Stimulated activated naive CD8-positive, alpha-beta T cell treated with anti-CD3 and anti-CD28 coated beads, Interleukin-15, amount 100 ng/mL, for 72 hours (primary cell): ENCODE measurements around the gene CYP2D6.
A peak's percentile ranks its signal among the peaks of the same experiment; 100 is the strongest.
"Not testable (repeated sequence)": the region's sequence is repeated elsewhere in the genome, so short reads cannot be mapped to it uniquely, and the experiment has no call there.

Experiments
- ATAC-seq: fragments of 150-1000 bp; cut with Tn5 transposase; 2 replicates; pipeline ENCODE4 v1.10.0; 2021; ENCODE audit warnings: mild to moderate bottlenecking, moderate library complexity
- DNase-seq, 2 donors: peaks; one replicate each; pipeline ENCODE4 v3.0.0; 2021 to 2022
- H3K27ac Mint-ChIP-seq, 2 donors: one replicate each; pipeline ENCODE4 v1.8.0; 2022; ENCODE audit warnings: mild to moderate bottlenecking in 2 of 2, mixed read lengths in 2 of 2, moderate library complexity in 2 of 2
- H3K27me3 Mint-ChIP-seq: one replicate; pipeline ENCODE4 v1.8.0; 2022; ENCODE audit warnings: mixed read lengths
- H3K4me1 Mint-ChIP-seq: one replicate; pipeline ENCODE4 v1.8.0; 2022; ENCODE audit warnings: mild to moderate bottlenecking, mixed read lengths
- H3K4me3 Mint-ChIP-seq, 2 donors: one replicate each; pipeline ENCODE4 v1.8.0; 2022; ENCODE audit warnings: mild to moderate bottlenecking in 2 of 2, mixed read lengths in 2 of 2, moderate library complexity in 1 of 2
- H3K9me3 Mint-ChIP-seq, 2 donors: one replicate each; pipeline ENCODE4 v1.8.0; 2022; ENCODE audit warnings: mixed read lengths in 2 of 2

CYP2D6 gene

GRCh38 chr22:42145175-42145574 lies 14.6 kb upstream of the CYP2D6 start:
- DNase-seq (no peak), ATAC-seq (no peak)
- no peaks in the 10 kb centered on the region for H3K9me3 Mint-ChIP-seq
- no peak overlapping the region for H3K4me3 Mint-ChIP-seq
- H3K4me1 Mint-ChIP-seq = no peaks in the 10 kb centered on the region
- no peak overlapping the region for H3K27ac Mint-ChIP-seq
- no peaks in the 10 kb centered on the region for H3K27me3 Mint-ChIP-seq

- not testable (repeated sequence) for H3K4me1 Mint-ChIP-seq, H3K4me3 Mint-ChIP-seq, DNase-seq, H3K9me3 Mint-ChIP-seq, H3K27me3 Mint-ChIP-seq, ATAC-seq
- peak overlapping the region in 1 of 2 donors; percentile 77 for H3K27ac Mint-ChIP-seq
These were observed 13.5 kb upstream of the CYP2D6 start for GRCh38 chr22:42143859-42144822.

DNA sequence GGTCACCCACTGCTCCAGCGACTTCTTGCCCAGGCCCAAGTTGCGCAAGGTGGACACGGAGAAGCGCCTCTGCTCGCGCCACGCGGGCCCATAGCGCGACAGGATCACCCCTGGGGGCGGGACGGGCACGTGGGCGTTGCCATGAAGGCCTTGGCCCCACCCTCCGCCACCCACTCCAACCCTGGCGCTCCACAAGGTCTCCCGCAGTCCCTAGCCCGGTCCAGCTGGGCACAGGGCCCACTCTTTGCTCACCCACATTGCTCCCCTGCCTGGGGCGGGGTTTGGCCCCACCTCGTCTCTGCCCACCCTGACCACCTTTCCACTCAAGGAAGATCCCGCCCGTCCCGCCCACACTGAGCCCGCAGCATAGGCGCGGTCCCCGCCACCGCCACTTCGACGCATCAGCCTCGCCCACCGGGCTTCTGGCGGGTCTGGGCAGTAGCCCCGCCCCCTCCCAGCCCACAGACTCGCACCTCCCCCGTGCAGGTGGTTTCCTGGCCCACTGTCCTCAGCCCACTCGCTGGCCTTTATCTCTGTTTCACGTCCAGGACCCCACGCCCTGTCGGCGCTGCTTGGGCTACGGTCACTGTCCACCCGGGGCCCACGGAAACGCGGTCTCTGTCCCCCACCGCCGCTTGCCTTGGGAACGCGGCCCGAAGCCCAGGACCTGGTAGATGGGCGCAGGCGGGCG lies 12.3 kb upstream of the CYP2D6 start:
- H3K27ac Mint-ChIP-seq = no peak overlapping the region
- no peaks in the 10 kb centered on the region for H3K27me3 Mint-ChIP-seq
- no peaks in the 10 kb centered on the region for H3K4me1 Mint-ChIP-seq
- H3K4me3 Mint-ChIP-seq = no peak overlapping the region
- DNase-seq (no peak), ATAC-seq (no peak)
- no peaks in the 10 kb centered on the region for H3K9me3 Mint-ChIP-seq

GRCh38 chr22:42141307-42142057 lies 10.9 kb upstream of the CYP2D6 start:
- H3K9me3 Mint-ChIP-seq, H3K4me1 Mint-ChIP-seq, H3K27ac Mint-ChIP-seq, H3K4me3 Mint-ChIP-seq, ATAC-seq, H3K27me3 Mint-ChIP-seq, DNase-seq: not testable (repeated sequence)

DNA sequence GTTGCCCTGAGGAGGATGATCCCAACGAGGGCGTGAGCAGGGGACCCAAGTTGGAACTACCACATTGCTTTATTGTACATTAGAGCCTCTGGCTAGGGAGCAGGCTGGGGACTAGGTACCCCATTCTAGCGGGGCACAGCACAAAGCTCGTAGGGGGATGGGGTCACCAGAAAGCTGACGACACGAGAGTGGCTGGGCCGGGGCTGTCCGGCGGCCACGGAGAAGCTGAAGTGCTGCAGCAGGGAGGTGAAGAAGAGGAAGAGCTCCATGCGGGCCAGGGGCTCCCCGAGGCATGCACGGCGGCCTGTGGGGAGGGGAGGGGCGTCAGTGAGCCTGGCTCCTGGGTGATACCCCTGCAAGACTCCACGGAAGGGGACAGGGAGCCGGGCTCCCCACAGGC lies 9.5 kb upstream of the CYP2D6 start:
- H3K27ac Mint-ChIP-seq, ATAC-seq, DNase-seq, H3K27me3 Mint-ChIP-seq, H3K4me1 Mint-ChIP-seq, H3K9me3 Mint-ChIP-seq, H3K4me3 Mint-ChIP-seq: not testable (repeated sequence)

GRCh38 chr22:42139508-42139907 lies 8.9 kb upstream of the CYP2D6 start:
- not testable (repeated sequence) for H3K4me1 Mint-ChIP-seq, H3K4me3 Mint-ChIP-seq, ATAC-seq, H3K27ac Mint-ChIP-seq, H3K27me3 Mint-ChIP-seq, DNase-seq, H3K9me3 Mint-ChIP-seq

- Mint-ChIP-seq H3K4me1 (no peaks in the 10 kb centered on the region), H3K4me3 (no peak overlapping the region), H3K27ac (no peak overlapping the region), H3K27me3 (no peaks in the 10 kb centered on the region), H3K9me3 (no peaks in the 10 kb centered on the region)
- ATAC-seq = no peak
- DNase-seq = no peak
These were observed 8.4 kb upstream of the CYP2D6 start for GRCh38 chr22:42138972-42139371.

GRCh38 chr22:42138122-42138770 lies 7.6 kb upstream of the CYP2D6 start:
- no peaks in the 10 kb centered on the region for H3K9me3 Mint-ChIP-seq
- H3K4me3 Mint-ChIP-seq = no peak overlapping the region
- no peak for DNase-seq
- ATAC-seq = no peak
- H3K27me3 Mint-ChIP-seq = no peaks in the 10 kb centered on the region
- no peak overlapping the region for H3K27ac Mint-ChIP-seq
- no peaks in the 10 kb centered on the region for H3K4me1 Mint-ChIP-seq

GRCh38 chr22:42135688-42136087 lies 5.1 kb upstream of the CYP2D6 start:
- H3K27ac Mint-ChIP-seq, H3K9me3 Mint-ChIP-seq, H3K4me3 Mint-ChIP-seq, H3K27me3 Mint-ChIP-seq, H3K4me1 Mint-ChIP-seq, DNase-seq: not testable (repeated sequence)
- peak; percentile 61 for ATAC-seq

DNA sequence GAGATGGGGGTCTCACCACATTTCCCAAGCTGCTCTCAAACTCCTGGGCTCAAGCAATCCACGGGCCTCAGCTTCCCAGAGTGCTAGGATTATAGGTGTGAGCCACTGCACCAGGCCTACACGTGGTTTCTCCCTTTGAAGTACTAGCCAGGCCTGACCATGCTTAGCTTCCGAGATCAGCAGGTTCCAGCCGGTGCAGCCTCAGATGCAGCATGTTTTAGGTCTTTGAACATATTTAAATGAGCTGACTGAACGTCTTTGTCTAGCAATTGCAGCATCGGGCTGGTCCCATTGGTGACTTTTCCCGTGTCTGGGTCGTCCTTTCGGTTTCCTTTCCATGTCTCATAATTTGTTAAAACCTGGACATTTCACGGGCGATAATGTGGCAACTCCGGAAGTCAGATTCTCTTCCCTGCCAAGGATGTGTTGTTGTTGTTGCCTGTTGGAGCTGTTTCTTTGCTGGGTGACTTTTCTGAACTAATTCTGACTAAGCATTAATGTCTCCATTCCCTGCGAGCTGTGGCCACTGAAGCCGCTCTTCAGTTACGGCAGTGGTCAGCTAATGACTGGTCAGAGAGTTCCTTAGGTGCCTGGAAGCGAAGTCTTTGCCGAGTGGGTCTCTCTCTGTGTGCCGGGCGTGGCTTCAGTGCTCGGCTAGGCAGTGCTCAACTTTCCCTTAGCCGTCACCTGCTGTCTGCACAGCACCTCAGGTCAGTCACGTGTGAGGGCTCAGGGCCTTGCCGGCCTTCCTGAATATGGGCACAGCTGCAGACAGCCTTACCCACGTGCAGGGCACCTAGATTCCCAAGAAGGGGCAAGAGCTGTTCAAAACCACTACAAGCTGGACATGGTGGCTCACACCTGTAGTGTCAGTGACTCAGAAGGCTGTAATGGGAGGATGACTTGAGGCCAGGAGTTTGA lies 3.8 kb upstream of the CYP2D6 start:
- H3K4me3 Mint-ChIP-seq = no peak overlapping the region
- ATAC-seq (no peak), DNase-seq (no peak)
- peak overlapping the region in 1 of 2 donors; percentile 71 for H3K27ac Mint-ChIP-seq
- H3K9me3 Mint-ChIP-seq = no peaks in the 10 kb centered on the region
- H3K4me1 Mint-ChIP-seq = peaks cover 3% of the 10 kb centered on the region
- H3K27me3 Mint-ChIP-seq = no peaks in the 10 kb centered on the region

- Mint-ChIP-seq H3K4me3 (no peak overlapping the region), H3K4me1 (peaks cover 14% of the 10 kb centered on the region), H3K27me3 (no peaks in the 10 kb centered on the region), H3K27ac (peak overlapping the region in 1 of 2 donors; percentile 77), H3K9me3 (no peaks in the 10 kb centered on the region)
- ATAC-seq (no peak), DNase-seq (no peak)
These were observed 1.8 kb upstream of the CYP2D6 start for GRCh38 chr22:42132457-42132856.

DNA sequence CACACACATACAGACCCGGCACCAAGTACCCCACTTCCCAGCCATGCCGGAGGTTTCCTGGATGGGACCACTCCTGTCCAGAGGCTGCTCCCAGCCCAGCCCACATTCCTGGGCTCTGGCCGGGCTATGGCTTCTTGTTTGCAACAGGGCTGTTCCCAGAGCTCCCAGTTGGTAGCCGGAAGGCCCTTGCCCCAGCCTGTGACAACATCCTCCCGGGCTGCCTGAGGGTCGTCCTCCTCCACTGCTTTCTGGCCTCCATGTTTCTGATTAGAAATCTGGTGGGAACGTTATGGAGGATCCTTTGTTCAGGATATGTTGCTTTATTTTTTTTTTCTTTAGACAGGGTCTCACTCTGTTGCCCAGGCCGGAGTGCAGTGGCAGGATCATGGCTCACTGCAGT lies 952 bp upstream of the CYP2D6 start:
- peaks cover 14% of the 10 kb centered on the region for H3K4me1 Mint-ChIP-seq
- no peak for DNase-seq
- no peak for ATAC-seq
- H3K27me3 Mint-ChIP-seq = no peaks in the 10 kb centered on the region
- no peaks in the 10 kb centered on the region for H3K9me3 Mint-ChIP-seq
- no peak overlapping the region for H3K4me3 Mint-ChIP-seq
- H3K27ac Mint-ChIP-seq = no peak overlapping the region

- DNase-seq, H3K4me3 Mint-ChIP-seq, ATAC-seq, H3K9me3 Mint-ChIP-seq, H3K27me3 Mint-ChIP-seq, H3K27ac Mint-ChIP-seq: not testable (repeated sequence)
- H3K4me1 Mint-ChIP-seq = peaks cover 14% of the 10 kb centered on the region
These were observed 428 bp downstream of the CYP2D6 start for GRCh38 chr22:42130182-42130581.
